ENCODE measurements around the gene ACTL7A. TPM values are rescaled to one million over a fixed set of nuclear protein-coding genes. Genes with fewer than 3 reads are reported as not detected.

The ACTL7A gene
- total and polyA plus RNA-seq, 4 donors, result not detected

DNA sequence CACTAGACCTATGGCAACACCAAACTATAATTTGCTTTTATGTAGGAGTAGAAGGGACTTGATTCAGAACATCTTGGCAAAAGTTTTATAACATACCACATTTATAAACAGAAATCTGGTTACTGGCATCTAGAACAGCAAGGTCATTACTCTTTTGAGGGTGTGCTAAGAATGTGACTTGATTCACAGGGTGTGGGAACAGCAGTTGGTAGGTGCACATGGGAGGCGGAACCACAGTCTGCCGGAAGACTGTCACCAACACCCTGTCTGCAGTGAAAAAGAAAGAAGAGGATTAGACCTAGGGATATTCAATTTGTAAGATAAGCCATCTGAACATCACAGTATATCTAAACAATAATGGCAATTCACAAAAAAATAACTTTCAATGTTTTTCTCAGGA is 48.8 kb downstream of the ACTL7A start:
- TF ChIP-seq CTCF (IDR thresholded peaks at IDR 0.05; ENCODE audit: control extremely low read depth, extremely low read depth), result no peak
- no peak for DNase-seq
- Histone ChIP-seq H3K9me3 (ENCODE audit: control insufficient read depth in 4 of 4, insufficient read depth in 3 of 4, low read length in 3 of 4) (no peaks in the 10 kb centered on the region), H3K4me1 (ENCODE audit: control insufficient read depth in 5 of 5, insufficient read depth in 5 of 5, low read length in 5 of 5) (no peaks in the 10 kb centered on the region), H3K4me3 (no peak overlapping the region), H3K27ac (ENCODE audit: low read depth in 1 of 2, low read length in 1 of 2) (no peak overlapping the region), H3K9ac (ENCODE audit: insufficient read depth in 1 of 2, low read length in 2 of 2) (no peak overlapping the region), H3K36me3 (ENCODE audit: control insufficient read depth in 4 of 4, insufficient read depth in 4 of 4, low read length in 4 of 4) (peaks cover 26 to 51% (median 46%) of the 10 kb centered on the region in 4 donors), H3K27me3 (ENCODE audit: control insufficient read depth in 3 of 3, insufficient read depth in 3 of 3, low read length in 2 of 3) (no peaks in the 10 kb centered on the region)
- no peak for ATAC-seq (ENCODE audit: insufficient read depth, low FRiP score)
- WGBS, 2 donors, result 97 to 98% methylated on average over 2 of the region's 2 CpGs

DNA sequence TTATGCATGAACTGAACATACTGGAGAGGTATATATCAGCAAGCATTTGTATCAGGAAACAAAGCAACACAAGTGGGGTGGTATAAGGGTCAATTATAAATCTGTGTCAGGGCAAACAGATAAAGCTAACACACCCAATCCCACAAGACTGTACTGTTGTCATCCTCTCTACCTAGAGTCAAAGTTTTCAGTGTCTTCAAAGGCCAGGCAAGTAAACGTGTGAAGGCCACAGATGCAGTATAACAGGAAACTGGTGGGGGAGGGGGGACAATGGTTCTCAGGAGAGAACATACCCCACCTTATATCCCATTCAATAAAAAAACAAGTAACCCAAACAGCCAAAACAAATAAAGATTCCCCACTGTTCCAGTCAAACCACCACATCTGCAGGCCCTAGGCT is 49.8 kb downstream of the ACTL7A start:
- ATAC-seq (ENCODE audit: insufficient read depth, low FRiP score) (no peak), DNase-seq (no peak)
- H3K27ac ChIP-seq (ENCODE audit: low read depth in 1 of 2, low read length in 1 of 2), result no peak overlapping the region
- 29 to 53% methylated on average over 1 of the region's 1 CpG for WGBS, 2 donors
- H3K4me1 ChIP-seq (ENCODE audit: control insufficient read depth in 5 of 5, insufficient read depth in 5 of 5, low read length in 5 of 5), result no peaks in the 10 kb centered on the region
- H3K4me3 ChIP-seq, result no peak overlapping the region
- H3K9me3 ChIP-seq (ENCODE audit: control insufficient read depth in 4 of 4, insufficient read depth in 3 of 4, low read length in 3 of 4), result no peaks in the 10 kb centered on the region
- TF ChIP-seq CTCF (IDR thresholded peaks at IDR 0.05; ENCODE audit: control extremely low read depth, extremely low read depth), result no peak
- H3K27me3 ChIP-seq (ENCODE audit: control insufficient read depth in 3 of 3, insufficient read depth in 3 of 3, low read length in 2 of 3), result no peaks in the 10 kb centered on the region
- H3K36me3 ChIP-seq (ENCODE audit: control insufficient read depth in 4 of 4, insufficient read depth in 4 of 4, low read length in 4 of 4), result peaks cover 19 to 47% (median 44%) of the 10 kb centered on the region in 4 donors
- H3K9ac ChIP-seq (ENCODE audit: insufficient read depth in 1 of 2, low read length in 2 of 2), result no peak overlapping the region

Small RNA genes within 50 kb of the gene (small RNA-seq; reads per million reads assigned to genes)
- not detected for gene AL359692.1 (ENCODE audit: low replicate concordance)

Other genes starting within 250 kb of the ACTL7A start
- not detected for gene ACTL7B, start 6.3 kb upstream of the ACTL7A start, total RNA-seq
- not detected for gene ACTL7B, start 6.3 kb upstream of the ACTL7A start, polyA plus RNA-seq
- 10 to 100 TPM; 20.9 to 39.3 TPM for gene ELP1, start 71.9 kb downstream of the ACTL7A start, total RNA-seq
- 10 to 100 TPM in 1 of 2 donors, 1 to 10 TPM in 1; 8.0 to 11.8 TPM for gene ELP1, start 71.9 kb downstream of the ACTL7A start, polyA plus RNA-seq
- gene ABITRAM, start 72.1 kb downstream of the ACTL7A start, total RNA-seq, result 10 to 100 TPM; 15.2 to 15.9 TPM
- 10 to 100 TPM; 13.5 to 17.3 TPM for gene ABITRAM, start 72.1 kb downstream of the ACTL7A start, polyA plus RNA-seq
- gene CTNNAL1, start 151.2 kb downstream of the ACTL7A start, total RNA-seq, result 10 to 100 TPM; 32.5 to 53.9 TPM
- 10 to 100 TPM; 20.6 to 41.5 TPM for gene CTNNAL1, start 151.2 kb downstream of the ACTL7A start, polyA plus RNA-seq